ENCODE data around the gene ANKRD31.

DNA sequence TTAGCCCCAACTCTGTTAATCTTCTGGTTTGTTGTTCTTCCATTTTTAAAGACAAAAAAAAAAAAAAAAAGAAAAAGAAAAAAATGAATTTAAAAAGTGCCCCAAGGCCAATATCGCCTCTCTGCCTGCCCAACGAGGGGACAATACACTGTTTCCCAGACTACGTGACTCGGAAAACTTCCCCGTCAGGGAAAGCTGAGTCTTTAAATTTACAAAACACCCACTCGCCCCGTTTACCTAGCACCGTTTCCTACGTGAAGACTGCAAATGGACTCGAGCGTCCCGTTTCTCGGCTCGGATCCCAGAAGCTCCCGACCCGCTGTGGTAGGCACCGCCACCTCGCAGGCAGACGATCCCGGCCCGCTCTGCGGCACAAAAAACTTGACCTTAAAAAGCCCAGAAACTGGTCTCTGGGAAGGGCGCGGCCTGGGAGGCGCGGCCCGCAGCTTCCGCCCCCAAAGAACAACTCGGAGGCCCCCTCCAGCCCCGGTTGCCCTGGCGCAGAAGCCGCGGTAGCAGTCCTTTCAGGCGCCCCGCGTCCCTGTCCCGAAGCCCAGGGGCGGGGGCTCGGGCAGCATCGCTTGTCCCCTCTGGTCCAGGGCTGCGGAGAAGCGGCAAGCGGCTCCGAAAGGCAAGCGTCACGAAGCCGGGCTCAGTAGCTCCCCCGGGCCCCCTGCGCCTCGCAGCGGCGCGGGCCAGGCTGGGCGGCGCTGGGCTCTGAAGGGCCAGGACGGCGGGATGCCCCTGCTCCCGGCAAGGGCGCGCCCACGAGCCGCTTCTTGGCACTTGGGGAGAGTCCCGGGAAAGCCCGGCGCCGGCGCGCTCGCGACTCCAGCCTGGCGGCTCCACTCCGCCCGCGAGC is 184.3 kb downstream of the ANKRD31 start, which contains the start of gene GCNT4:
- TF ChIP-seq, protein P1, sequence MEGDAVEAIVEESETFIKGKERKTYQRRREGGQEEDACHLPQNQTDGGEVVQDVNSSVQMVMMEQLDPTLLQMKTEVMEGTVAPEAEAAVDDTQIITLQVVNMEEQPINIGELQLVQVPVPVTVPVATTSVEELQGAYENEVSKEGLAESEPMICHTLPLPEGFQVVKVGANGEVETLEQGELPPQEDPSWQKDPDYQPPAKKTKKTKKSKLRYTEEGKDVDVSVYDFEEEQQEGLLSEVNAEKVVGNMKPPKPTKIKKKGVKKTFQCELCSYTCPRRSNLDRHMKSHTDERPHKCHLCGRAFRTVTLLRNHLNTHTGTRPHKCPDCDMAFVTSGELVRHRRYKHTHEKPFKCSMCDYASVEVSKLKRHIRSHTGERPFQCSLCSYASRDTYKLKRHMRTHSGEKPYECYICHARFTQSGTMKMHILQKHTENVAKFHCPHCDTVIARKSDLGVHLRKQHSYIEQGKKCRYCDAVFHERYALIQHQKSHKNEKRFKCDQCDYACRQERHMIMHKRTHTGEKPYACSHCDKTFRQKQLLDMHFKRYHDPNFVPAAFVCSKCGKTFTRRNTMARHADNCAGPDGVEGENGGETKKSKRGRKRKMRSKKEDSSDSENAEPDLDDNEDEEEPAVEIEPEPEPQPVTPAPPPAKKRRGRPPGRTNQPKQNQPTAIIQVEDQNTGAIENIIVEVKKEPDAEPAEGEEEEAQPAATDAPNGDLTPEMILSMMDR (IDR thresholded peaks at IDR 0.05) = no peak
- TF ChIP-seq POLR2A (IDR thresholded peaks at IDR 0.05) = no peak
